ENCODE results near the gene SDC3. TPM values are rescaled to one million over a fixed set of nuclear protein-coding genes. Genes with fewer than 3 reads are reported as not detected.

SDC3 gene
- total RNA-seq, 1 experiment from 2014 or later: 33.7 TPM

- TF ChIP-seq EZH2 (IDR thresholded peaks at IDR 0.05; ENCODE audit: low read depth): no peak
- no peak for TF ChIP-seq CTCF (conservative IDR thresholded peaks at IDR 0.05)
- Histone ChIP-seq H3K9me2 (ENCODE audit: insufficient read depth) (no peaks in the 10 kb centered on the region), H3K27me3 (ENCODE audit: insufficient read depth, low read depth) (no peaks in the 10 kb centered on the region), H3K79me2 (ENCODE audit: low read depth) (no peaks in the 10 kb centered on the region), H3K27ac (no peak overlapping the region), H4K20me1 (ENCODE audit: insufficient read depth) (no peaks in the 10 kb centered on the region), H3K36me3 (ENCODE audit: low read depth) (no peaks in the 10 kb centered on the region), H3K9me3 (ENCODE audit: insufficient read depth, low read depth) (no peaks in the 10 kb centered on the region), H3K4me3 (no peak overlapping the region), H3F3A (ENCODE audit: insufficient read depth, low read depth) (peaks cover 14% of the 10 kb centered on the region; the same call in 1 of the 2 replicates), H2AFZ (no peak overlapping the region), H3K4me2 (no peak overlapping the region), H3K4me1 (replicated peaks; ENCODE audit: insufficient read depth) (no peaks in the 10 kb centered on the region)
- no peak for DNase-seq
- ChIA-PET CTCF (no interaction called here), POLR2A (ENCODE audit: unreplicated experiment) (no interaction called here)
- intact Hi-C loops (cut with micrococcal nuclease; ENCODE audit: unreplicated experiment): loop anchor here (5.0 kb wide), 2 partner anchors 125 to 145 kb away; no protein-coding TSS in a partner anchor
- BruUV-seq (replicated peaks): no TSS peak
Measured at GRCh38 chr1:30927448-30927847, 18.9 kb upstream of the SDC3 start.

GRCh38 chr1:30923597-30923996 is 15.0 kb upstream of the SDC3 start:
- ChIA-PET POLR2A (ENCODE audit: unreplicated experiment) (interaction anchor here (0.6 kb wide), 2 partner anchors 34 to 422 kb away, joined by 3 read pairs; no protein-coding TSS in a partner anchor), CTCF (no interaction called here)
- no peaks in the 10 kb centered on the region for H3K9me2 ChIP-seq (ENCODE audit: insufficient read depth)
- no peak overlapping the region for H3K27ac ChIP-seq
- H3F3A ChIP-seq (ENCODE audit: insufficient read depth, low read depth): no peaks in the 10 kb centered on the region
- no peaks in the 10 kb centered on the region for H3K27me3 ChIP-seq (ENCODE audit: insufficient read depth, low read depth)
- no peak overlapping the region for H3K4me3 ChIP-seq
- H3K36me3 ChIP-seq (ENCODE audit: low read depth): no peaks in the 10 kb centered on the region
- H3K9me3 ChIP-seq (ENCODE audit: insufficient read depth, low read depth): no peaks in the 10 kb centered on the region
- H3K4me1 ChIP-seq (replicated peaks; ENCODE audit: insufficient read depth): no peaks in the 10 kb centered on the region
- H2AFZ ChIP-seq: no peak overlapping the region
- no peak overlapping the region for H3K4me2 ChIP-seq
- no peak for DNase-seq
- H3K79me2 ChIP-seq (ENCODE audit: low read depth): no peaks in the 10 kb centered on the region
- TF ChIP-seq CTCF (conservative IDR thresholded peaks at IDR 0.05) (no peak), EZH2 (IDR thresholded peaks at IDR 0.05; ENCODE audit: low read depth) (no peak)
- intact Hi-C loops (cut with micrococcal nuclease; ENCODE audit: unreplicated experiment): no loop called here
- no peaks in the 10 kb centered on the region for H4K20me1 ChIP-seq (ENCODE audit: insufficient read depth)
- BruUV-seq (replicated peaks): no TSS peak

- H2AFZ ChIP-seq: no peak overlapping the region
- H3K9me2 ChIP-seq (ENCODE audit: insufficient read depth): no peaks in the 10 kb centered on the region
- no peaks in the 10 kb centered on the region for H3K36me3 ChIP-seq (ENCODE audit: low read depth)
- no peaks in the 10 kb centered on the region for H3F3A ChIP-seq (ENCODE audit: insufficient read depth, low read depth)
- H3K27me3 ChIP-seq (ENCODE audit: insufficient read depth, low read depth): no peaks in the 10 kb centered on the region
- ChIA-PET CTCF (no interaction called here), POLR2A (ENCODE audit: unreplicated experiment) (interaction anchor here (0.6 kb wide), 1 partner anchor 393 kb away, joined by 3 read pairs; no protein-coding TSS in a partner anchor)
- H3K4me2 ChIP-seq: no peak overlapping the region
- no peak for DNase-seq
- H3K27ac ChIP-seq: no peak overlapping the region
- no peaks in the 10 kb centered on the region for H4K20me1 ChIP-seq (ENCODE audit: insufficient read depth)
- H3K4me3 ChIP-seq: no peak overlapping the region
- no peaks in the 10 kb centered on the region for H3K4me1 ChIP-seq (replicated peaks; ENCODE audit: insufficient read depth)
- no peaks in the 10 kb centered on the region for H3K9me3 ChIP-seq (ENCODE audit: insufficient read depth, low read depth)
- TF ChIP-seq EZH2 (IDR thresholded peaks at IDR 0.05; ENCODE audit: low read depth) (no peak), CTCF (conservative IDR thresholded peaks at IDR 0.05) (no peak)
- no TSS peak for BruUV-seq (replicated peaks)
- H3K79me2 ChIP-seq (ENCODE audit: low read depth): no peaks in the 10 kb centered on the region
- intact Hi-C loops (cut with micrococcal nuclease; ENCODE audit: unreplicated experiment): no loop called here
Measured at GRCh38 chr1:30920827-30921226, 12.3 kb upstream of the SDC3 start.

Data from PC-9 (cell line).